T47D (cell line): ENCODE results near the gene UPK3BL1.
"Not testable (repeated sequence)": the region's sequence is repeated elsewhere in the genome, so short reads cannot be mapped to it uniquely, and the experiment has no call there.

Experiments used
- DNase-seq, 2 experiments: peaks; one replicate each; pipeline versions ENCODE4 v3.0.0 to v3.0.0-alpha.2; 2011 to 2012; ENCODE audit warnings: low read depth in 1 of 2, low spot score in 1 of 2
- in situ Hi-C: cut with HindIII; loops from 2 replicates; pipeline ENCODE4 v1.10.0; 2016; ENCODE audit warnings: low sequenced_read_pairs, low pct_unique_long_range_greater_than_20kb

Gene UPK3BL1, protein sequence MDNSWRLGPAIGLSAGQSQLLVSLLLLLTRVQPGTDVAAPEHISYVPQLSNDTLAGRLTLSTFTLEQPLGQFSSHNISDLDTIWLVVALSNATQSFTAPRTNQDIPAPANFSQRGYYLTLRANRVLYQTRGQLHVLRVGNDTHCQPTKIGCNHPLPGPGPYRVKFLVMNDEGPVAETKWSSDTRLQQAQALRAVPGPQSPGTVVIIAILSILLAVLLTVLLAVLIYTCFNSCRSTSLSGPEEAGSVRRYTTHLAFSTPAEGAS

DNA sequence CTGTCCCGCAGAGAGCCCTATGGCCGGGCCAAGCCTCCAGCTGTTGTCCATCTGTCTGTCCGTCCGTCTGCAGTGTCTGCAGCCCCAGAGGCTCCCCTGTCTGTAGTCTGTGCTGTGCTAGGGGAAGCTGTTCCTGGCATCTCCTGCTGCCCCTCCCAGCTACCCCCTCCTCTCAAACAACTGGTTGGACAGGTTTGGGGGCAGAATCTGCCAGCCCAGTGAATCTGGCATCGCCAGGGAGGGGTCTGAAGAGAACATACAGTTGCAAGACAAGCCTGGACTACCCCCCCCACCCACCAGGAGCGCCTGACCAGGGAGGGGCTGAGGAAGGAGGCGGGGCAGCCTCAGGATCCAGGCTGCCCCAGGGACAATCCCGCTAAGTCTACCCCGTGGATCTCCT lies at the start of gene UPK3BL1:
UPK3BL1 (minus strand) TSS at position 101 of the 400 bp plus-strand sequence; CDS start at position 51, 50 bp downstream.
- DNase-seq, in situ Hi-C loops: not testable (repeated sequence)

GRCh38 chr7:102690602-102691001 lies 48.0 kb upstream of the UPK3BL1 start:
- in situ Hi-C loops, DNase-seq: not testable (repeated sequence)

DNA sequence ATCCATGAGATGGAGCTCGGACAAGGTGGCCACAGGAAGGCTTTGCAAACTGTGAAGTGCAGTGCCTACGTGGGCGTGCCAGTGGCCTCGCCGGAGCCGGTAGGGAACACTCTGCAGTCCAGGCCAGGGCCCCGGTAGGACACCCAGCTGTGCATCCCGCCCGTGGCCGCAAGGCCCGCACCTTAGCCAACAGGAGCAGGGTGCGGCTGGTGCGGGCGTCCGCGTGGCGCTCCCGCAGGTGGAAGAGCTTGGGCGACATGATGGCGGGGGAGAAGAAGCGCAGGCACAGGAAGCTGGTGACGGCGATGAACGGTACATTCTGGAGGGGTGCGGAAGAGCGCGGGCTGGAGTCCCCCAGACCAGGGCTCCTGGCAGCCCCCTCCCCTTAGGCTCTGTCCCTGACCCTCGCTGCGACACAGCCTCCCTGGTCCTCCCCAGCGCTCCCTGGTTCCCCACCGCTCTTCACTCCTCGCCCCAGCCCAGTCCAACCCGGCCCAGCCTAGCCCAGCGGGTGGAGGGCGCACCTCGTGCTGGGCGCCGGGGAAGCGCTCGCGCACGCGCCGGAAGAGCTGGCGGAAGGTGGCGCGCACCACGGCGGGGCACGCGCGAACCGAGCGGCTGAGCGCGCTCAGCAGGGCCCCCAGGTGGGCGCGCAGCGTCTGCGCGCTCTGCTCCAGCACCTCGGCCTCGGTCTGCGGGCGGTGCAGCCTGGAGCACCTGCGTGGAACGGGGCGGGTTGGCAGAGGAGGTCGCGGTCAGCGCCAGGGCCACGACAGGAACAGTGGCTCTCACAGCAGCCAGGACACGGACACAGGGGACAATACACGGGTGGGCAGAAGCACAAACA lies 47.1 kb upstream of the UPK3BL1 start:
- in situ Hi-C loops, DNase-seq: not testable (repeated sequence)

- DNase-seq, in situ Hi-C loops: not testable (repeated sequence)
Observed at GRCh38 chr7:102688299-102689036, 45.9 kb upstream of the UPK3BL1 start.

GRCh38 chr7:102682560-102682959 lies 40.0 kb upstream of the UPK3BL1 start:
- in situ Hi-C loops, DNase-seq: not testable (repeated sequence)

- in situ Hi-C loops, DNase-seq: not testable (repeated sequence)
Observed at GRCh38 chr7:102680780-102681179, 38.2 kb upstream of the UPK3BL1 start.

DNA sequence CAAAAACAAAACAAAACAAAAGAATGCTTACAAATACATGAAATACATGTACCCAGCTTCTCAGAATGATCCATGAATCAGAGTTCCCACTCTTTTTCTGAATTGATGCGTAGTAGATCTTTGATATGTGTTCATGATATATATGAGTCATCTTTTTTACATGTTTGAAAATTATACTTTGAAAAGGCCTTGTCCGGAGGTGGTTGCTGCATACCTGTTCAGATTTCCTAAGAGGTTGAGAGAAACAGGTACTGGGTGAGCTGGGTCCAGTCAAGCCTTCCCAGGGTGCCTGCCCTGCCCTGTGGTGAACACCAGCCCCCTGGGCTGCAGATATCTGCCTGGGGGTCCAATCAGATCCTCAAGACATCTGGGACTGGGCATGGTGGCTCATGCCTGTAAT lies 33.0 kb upstream of the UPK3BL1 start:
- in situ Hi-C loops, DNase-seq: not testable (repeated sequence)

DNA sequence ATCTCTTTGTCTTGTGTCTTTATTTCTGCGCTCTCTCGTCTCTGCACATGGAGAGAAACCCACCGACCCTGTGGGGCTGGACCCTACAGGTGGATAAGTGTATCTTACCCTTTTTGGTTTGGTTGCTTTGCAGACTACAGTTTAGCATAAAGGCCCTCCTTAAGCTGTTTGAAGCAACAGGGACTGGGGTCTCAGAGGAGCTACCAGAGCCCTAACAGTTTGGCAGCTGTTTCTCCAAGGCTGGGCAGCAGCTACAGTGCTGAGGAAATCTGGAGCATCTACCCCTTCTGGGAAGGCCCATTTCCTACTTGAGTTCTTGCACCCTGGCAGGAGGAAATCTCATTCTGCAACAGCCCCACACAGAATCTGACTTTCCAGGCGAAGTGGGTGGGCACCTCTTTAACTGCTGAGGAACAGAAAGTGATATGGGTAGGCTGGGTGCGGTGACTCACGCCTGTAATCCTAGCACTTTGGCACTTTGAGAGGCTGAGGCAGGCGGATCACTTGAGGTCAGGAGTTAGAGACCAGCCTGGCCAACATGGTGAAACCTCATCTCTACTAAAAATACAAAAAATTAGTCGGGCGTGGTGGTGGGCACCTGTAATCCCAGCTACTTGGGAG lies 31.0 kb upstream of the UPK3BL1 start:
- DNase-seq, in situ Hi-C loops: not testable (repeated sequence)

GRCh38 chr7:102671956-102672307 lies 29.3 kb upstream of the UPK3BL1 start:
- DNase-seq, in situ Hi-C loops: not testable (repeated sequence)

GRCh38 chr7:102671166-102671955 lies 28.8 kb upstream of the UPK3BL1 start, which contains the start of gene POLR2J2:
TSS of gene POLR2J2 (minus strand) at chr7:102671663. CDS start at chr7:102671601, 62 bp downstream.
- DNase-seq, in situ Hi-C loops: not testable (repeated sequence)

GRCh38 chr7:102667523-102667922 lies 24.9 kb upstream of the UPK3BL1 start:
- in situ Hi-C loops, DNase-seq: not testable (repeated sequence)

DNA sequence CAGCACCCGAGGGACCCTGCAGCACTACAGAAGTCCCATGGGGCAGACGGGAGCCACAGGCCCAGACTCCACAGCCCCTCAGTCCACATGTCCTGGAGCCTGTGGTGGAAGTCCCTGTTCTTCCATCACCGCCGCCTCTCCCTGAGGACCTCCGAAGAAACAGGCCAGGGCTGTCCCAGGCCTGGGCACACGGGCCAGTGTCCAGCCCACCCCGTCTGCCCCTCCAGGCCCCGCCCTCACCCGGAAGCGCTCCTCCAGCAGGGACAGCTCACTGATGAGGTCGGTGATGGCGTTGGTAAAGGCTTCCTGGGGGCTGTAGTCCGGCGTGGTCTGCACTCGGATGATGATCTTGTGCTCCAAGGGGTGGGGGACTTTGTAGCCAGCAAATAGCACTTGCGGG lies 24.3 kb upstream of the UPK3BL1 start:
- DNase-seq, in situ Hi-C loops: not testable (repeated sequence)

- in situ Hi-C loops, DNase-seq: not testable (repeated sequence)
Observed at GRCh38 chr7:102664765-102665164, 22.2 kb upstream of the UPK3BL1 start.

- in situ Hi-C loops, DNase-seq: not testable (repeated sequence)
Observed at GRCh38 chr7:102649924-102650323, 7.3 kb upstream of the UPK3BL1 start, which contains the start of gene SPDYE2B. TSS of gene SPDYE2B (plus strand) at chr7:102650319. CDS start at chr7:102652349, 2,030 bp downstream.

GRCh38 chr7:102647813-102648212 lies 5.2 kb upstream of the UPK3BL1 start:
- in situ Hi-C loops, DNase-seq: not testable (repeated sequence)

DNA sequence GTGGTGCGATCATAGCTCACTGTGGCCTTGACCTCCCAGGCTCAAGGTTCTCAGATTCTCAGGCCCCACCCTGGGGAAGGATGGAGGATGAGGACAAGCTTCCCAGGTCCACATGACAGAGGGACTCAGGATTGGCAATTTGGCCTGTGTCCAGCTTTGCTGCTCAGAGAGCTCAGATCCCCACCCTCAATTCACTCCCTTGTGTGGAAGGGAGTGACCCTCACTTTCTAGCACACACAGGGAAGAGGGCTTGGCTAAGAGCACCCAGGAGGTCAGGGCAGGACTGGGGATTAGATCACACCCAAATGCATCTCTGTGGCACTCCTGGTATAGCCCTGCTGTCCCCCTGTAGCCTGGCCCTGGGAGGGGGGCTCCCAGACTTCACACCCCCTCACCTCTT lies 813 bp upstream of the UPK3BL1 start:
- in situ Hi-C loops, DNase-seq: not testable (repeated sequence)

DNA sequence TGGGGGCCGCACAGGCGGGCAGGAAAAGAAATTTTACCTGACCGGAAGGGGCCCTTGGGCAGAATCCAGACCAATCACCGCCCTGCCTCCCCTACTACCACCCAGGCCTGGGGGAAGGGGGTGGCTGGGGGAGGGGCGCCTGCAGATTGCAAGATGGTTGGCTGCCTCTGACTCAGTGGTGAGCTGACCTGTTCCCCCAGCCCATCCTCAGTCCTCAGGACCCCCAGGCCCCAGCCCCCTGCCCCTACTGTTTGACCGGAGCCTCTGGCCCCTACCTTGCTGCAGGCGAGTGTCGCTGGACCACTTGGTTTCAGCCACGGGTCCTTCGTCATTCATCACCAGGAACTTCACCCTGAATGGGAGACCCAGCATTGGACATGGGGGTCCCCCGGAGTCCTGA lies 3.7 kb downstream of the UPK3BL1 start:
- in situ Hi-C loops, DNase-seq: not testable (repeated sequence)
